Dermis blood vessel endothelial cell (primary cell): ENCODE measurements around the gene DACT2. TPM values are rescaled to one million over a fixed set of nuclear protein-coding genes. Genes with fewer than 3 reads are reported as not detected.
"Not testable (repeated sequence)": the region's sequence is repeated elsewhere in the genome, so short reads cannot be mapped to it uniquely, and the experiment has no call there.

Experiments used
- DNase-seq: peaks from one replicate; pipeline ENCODE4 v3.0.0; 2010
- total RNA-seq: library from RNA; depleted of rRNA; stranded (reverse); fragments of >200 nt; gene quantifications from 2 replicates; pipeline ENCODE4 v1.2.3, GENCODE V29; 2014

DACT2 gene, protein sequence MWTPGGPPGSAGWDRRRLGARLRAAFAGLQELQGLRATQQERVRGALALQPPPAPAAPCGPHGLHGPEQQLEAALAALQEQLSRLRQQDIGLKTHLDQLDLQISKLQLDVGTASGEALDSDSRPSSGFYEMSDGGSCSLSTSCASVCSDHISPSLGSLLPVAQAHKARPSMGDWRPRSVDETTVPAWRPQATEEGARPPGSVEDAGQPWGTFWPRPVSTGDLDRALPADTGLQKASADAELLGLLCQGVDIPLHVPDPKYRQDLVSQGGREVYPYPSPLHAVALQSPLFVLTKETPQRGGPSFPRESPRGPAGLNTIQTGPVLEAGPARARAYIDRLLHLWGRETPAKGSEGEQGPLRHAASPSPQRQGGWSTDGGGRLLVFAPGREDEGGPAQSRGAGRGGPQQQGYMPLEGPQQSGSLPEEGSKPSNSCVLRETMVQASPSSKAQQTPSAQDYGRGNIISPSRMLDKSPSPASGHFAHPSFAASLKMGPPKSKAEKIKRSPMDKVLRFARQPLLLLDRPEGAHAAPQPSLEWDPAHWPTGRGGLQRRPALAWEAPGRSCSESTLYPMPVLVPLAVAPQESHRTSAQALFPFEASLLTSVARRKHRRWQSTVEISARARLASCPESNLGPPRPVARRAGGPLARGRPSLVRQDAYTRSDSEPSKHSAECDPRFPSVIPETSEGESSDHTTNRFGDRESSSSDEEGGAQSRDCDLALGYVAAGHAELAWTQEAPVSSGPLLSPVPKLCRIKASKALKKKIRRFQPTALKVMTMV
- total RNA-seq = not detected in 2 replicates

DNA sequence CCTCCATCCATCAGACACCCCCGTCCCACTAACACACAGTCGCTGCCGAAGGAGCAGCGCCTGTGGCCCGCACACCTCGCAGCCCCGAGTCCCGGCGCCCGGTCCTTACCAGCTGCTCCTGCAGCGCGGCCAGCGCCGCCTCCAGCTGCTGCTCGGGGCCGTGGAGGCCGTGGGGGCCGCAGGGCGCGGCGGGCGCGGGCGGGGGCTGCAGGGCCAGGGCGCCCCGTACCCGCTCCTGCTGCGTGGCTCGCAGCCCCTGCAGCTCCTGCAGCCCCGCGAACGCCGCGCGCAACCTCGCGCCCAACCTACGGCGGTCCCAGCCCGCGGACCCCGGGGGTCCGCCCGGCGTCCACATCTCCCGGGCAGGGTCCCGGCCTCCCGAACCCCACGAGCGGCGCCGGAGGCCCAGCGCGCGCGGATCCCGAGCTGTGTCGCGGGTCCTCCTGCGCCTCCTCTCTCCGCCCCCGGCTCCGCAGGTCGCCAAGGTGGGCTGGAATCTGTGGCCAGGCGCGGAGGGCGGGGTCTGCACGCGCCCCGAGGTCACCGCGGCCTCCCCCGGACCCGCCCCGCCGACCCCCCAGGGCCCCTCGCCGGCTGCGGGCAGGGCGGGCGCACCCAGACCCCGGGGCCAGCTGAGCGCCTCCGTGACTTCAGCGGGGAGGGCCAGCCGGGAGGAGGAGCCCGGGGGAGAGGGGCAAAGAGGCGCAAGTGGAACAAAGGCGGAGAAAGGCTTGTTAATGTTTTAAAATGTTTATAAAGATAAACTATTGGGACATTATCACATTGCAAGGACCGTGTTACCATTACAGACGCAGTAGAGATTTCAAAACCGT, at the start of gene DACT2:
DACT2 (minus strand) TSS at position 499 of the 833 bp plus-strand sequence; CDS start at position 355, 144 bp downstream.
- DNase-seq = no peak

DNA sequence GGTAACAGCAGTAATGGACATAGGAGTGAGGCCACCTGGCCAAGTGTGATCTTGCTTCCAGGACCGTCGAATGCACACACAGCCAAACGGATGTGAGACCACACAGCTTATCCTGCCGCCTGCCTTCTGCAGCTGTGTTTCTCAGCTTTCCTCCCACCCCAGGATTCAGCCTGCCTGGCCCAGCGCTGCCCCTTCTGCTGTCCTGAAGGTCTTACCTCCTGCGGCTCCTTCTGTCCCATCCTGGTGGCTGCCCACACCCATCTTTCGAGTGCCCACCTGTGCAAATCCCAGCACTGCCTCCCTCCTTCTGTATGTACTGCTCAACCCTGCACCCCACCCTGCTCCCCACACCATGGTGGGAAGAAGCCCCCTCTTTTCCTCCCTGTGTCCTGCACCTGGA, 49.4 kb upstream of the DACT2 start:
- DNase-seq = no peak

DNA sequence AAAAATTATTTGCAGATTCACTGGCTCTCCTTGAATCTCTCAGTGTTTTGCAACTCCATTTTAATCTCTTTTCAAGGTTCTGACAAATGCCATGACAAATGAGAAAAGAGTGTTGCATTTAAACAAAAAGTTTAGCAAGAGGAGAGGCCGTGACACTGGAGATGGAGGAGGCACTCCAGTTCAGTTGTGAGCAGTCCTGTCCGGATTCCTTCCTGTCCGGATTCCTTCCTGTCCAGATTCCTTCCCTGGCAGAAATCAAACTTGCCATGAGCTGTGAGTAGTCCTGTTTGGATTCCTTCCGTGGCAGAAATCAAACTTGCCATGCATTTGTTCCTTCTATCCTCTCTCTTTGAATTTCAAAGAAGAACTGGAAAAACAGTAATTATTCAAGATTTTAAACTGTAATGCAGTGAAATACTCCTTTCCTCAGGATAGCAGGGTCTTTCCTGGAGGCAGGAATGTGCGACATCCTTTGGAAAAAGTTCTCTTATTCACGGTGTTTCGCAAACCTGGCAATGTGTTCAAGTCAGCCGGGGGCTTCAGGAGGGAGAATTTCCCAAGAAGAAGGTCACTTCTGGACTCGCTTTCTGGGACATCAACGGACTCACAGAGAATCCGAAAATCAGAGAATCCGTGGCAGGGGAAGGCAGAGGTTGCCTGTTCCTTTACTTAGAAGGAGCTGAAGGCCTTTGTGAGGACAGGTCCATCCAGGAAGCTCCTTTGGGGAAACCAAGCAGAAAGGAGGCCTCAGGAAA, 48.7 kb upstream of the DACT2 start:
- no peak for DNase-seq

DNA sequence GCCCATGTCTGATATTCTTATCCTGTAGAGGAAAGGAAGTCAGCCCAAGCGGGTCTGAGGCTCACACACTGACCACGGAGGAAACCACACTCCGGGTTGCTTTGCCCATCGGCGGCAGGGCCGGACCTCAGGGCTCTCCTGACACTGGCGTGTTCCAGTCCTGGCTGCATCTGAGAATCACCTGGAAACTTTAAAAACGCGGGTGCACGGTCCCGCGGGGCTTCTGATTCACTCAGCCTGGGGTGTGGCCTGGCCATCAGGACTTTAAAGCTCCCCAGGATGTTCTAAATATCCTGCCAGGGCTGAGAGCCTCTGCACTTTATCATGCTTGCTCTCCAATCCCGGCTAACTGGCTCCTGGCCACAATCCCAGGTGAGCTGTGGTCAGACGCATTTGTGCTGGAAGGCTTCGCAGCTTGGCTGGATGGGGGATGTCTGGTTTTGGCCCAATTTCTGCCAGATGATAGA, 47.7 kb upstream of the DACT2 start:
- no peak for DNase-seq

DNA sequence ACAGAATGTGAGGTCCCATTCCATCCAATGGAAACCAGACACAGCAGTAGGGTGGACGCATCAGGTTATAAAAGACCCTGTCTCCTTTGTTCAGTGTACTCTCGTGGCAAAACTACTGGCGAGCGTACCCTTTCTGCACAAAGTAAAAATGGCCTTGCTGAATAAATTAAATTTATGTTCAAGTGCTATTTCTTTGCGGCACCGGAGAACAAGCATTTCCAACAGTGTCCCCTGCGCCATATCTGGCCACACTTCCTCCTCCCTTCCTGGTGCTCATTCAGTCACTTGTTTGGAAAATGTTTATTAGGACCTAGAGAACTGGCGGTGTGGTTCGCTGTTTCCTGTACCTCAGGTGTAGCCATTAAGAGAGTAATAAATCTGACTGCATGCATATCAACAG, 46.9 kb upstream of the DACT2 start:
- DNase-seq = no peak

DNA sequence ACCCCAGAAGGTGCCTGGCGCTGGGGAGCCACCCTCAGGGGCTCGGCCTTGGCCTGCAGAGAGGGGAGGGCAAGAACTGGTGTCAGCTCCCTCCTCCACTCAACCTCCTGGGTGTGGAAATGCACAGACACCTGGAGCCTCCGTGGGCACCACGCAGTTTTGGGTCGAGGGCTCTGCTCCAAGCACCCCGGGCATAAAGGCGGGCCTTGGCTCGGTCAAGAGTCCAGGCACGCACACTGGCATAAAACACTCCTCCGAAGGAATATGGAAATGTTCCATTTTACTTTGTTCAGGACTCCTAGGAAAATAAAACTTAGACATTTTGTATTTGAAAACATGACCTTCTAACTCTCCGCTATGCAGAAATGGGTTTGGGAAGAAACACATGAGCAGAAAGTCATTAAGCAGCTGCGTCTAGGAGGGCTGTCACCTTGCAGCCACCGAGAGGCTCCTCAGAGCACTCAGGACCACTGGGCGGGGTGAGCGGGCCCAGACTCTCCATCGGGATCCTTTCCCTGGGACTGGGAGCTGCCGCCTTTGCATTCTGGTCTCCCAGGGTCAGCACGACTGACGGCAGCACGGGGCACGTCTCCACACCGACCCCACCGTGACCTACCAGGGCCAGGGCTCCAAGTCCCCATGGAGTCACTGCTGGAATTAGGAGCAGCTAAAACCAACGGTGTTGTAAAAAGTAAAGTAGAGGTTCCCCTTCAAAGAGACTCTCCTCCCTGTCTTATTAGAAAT, 46.0 kb upstream of the DACT2 start:
- DNase-seq = no peak

DNA sequence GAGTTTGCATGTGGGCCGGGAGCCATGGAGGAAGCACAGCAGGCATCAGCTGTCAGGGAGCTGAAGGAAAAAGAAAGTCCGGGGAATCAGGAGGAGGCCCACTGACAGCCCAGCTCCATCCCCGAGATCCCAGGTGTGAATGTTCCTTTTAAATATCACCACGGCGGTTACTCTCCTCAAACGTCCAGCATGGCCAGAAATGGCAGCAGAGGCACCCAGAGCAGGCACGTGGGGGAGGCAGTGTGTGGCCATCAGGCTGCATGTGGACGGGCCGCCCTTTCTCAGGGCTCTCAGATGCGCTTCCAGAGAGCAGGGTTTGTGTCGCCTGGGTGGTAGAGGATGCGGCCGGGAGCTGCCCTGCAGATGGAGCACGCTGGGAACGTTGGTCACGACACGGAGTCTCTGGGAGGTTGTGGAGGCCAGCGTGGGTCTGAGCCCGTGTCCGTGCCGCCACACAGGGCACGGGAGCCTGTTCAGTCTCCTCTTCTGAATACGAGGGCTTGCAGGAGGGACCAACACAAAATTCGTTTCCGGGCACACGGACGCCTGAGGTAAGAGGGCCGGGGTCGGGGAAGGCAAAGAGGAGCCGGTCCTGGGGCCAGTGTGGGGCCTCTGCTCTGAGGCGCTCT, 45.3 kb upstream of the DACT2 start:
- DNase-seq = no peak

DNA sequence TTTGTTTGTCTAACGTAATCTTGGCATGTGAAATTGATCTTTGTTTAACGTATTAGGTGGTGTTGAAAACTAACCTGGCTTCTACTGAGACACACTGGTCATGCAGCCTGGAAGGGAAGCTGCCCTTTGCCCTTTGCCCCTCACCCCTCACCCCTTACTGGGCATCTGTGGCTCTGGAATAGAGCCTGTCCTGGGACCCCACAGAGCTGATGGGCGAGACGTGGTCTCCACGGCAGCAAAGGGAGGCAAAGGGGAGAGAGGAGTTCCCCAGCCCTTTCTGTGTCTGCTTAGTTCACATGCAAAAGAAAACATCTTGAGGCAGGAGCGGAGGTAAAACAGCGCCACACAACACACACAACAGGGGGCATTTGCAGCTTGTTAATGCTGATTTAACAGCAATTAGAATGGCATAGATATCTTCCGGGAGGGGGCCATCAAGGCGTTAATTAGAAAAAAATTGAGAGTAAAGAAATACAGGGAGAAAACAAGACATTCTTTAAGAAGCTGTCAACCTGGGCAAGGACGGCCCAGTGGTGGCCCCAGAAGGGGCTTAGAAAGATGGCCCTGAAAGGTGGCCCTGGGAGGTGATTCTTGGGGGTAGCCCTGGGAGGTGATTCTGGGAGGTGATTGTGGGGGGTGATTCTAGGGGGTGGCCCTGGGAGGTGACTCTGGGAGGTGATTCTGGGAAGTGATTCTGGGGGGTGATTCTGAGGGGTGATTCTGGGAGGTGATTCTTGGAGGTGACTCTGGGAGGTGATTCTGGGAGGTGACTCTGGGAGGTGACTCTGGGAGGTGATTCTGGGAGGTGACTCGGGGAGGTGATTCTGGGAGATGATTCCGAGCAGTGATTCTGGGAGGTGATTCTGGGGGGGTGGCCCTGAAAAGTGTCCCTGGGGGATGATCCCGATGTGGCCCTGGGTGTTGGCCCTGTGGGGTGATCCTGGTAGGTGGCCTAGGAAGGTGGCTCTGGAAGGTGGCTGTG, 44.5 kb upstream of the DACT2 start:
- no peak for DNase-seq

DNA sequence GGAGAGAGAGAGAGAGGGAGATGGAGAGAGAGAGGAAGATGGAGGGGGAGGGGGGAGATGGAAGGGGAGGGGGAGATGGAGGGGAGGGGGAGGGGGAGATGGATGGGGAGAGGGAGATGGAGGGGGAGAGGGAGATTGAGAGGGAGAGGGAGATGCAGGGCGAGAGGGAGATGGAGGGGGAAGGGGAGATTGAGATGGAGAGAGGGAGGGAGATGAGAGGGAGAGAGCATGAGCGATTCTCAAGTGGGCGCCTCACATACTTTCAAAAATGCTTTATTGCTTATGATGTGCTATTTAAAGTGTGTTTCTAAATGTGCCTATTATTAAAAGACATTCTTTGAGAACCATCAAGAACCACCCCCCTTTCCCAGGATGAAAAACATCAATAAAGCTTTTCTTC, 43.7 kb upstream of the DACT2 start:
- DNase-seq = no peak

DNA sequence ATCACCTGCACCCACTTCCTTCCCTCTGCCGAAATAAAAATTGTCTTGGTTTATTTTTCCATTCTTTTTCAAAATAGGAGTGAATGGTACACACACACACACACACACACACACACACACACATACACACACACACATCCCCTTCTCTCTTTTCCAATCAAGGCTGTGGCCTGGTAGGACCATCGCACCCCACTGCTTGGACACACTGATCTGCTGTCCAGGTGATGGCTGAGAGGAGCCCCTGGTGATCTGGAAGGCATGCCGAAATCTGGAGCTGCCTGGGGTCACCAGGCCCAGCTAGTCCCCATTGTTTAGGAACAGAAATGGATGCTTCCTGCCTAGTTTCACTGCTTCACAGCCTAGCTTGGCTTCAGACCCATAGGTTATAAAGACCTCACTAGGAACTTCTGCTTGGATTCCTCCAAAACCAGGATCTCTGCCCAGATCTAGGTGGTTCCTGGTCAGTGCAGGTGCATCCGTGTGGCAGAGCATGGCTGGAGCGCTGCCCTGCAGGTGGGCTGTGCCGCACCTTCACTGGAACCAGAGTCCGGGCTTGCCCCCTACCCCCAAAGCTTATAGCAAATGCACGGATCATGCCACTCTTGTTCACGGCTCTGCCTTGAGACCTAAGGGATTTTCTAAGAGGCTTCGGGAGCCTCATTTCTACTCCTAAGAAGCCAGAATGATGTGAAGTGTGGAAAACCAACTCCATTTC, 42.9 kb upstream of the DACT2 start:
- no peak for DNase-seq

DNA sequence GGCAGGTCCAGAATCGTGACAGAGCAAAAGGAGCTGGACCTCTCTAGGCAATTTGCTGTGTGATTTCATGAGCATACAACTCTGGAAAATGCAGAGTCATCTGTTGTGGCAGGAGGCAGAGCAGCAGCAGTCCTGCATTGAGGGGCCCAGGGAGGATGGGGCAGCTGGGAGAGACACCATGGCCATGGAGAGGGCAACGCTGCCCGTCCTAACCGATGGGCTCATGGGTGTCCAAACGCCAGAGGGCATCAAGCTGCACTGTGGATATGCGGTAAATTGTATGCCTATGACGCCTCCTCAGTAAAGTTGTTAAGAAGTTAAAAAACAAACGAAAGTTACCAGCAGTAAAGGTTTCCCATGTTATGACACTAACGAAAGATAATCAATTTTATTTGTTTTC, 42.2 kb upstream of the DACT2 start:
- no peak for DNase-seq

DNA sequence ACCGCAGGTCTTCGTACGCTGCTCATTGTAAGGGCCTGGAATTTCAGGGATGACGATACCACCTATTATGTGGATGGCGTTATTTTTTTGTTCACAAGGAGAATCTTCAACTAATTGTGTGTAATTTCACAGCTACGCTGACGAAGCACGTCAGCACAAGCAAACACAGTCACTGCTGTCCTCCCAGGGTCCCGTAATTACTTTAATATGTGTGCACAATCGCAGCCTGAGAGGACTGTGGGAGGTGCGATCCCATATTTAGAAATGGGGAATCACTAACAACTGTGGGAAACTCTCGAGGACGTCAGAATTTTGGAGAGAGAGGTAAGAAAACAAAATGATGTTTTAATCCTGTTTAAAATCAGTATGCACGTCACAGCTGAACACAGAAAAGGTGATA, 40.2 kb upstream of the DACT2 start:
- DNase-seq = no peak

DNA sequence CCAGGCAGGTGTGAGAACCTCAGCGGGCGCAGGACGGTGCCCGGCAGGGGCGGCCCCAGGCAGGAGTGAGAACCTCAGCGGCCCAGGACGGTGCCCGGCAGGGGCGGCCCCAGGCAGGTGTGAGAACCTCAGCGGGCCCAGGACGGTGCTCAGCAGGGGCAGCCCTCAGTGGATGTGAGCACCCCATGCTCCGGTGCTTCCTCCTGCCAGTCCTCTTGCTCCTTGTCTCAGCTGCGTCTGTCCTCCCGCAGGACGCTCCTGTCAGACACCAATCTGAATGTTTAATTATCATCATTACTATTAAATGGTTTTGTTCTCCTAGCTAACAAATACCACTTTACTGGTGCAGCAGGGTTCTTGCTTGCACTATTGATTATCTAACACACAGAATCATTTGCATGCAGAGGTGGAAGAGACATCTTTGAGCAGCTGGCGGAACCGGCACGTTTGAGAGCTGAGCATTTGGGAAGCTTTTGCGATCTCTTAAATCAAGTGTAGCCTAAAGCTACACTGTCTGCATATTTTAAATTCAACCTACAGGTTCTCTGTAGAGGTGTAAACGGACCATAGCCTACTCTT, 39.4 kb upstream of the DACT2 start:
- no peak for DNase-seq

DNA sequence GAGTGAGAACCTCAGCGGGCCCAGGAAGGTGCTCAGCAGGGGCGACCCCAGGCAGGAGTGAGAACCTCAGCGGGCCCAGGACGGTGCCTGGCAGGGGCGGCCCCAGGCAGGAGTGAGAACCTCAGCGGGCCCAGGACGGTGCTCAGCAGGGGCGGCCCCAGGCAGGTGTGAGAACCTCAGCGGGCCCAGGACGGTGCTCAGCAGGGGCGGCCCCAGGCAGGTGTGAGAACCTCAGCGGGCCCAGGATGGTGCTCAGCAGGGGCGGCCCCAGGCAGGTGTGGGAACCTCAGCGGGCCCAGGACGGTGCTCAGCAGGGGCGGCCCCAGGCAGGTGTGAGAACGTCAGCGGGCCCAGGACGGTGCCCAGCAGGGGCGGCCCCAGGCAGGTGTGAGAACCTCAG, 37.3 kb upstream of the DACT2 start:
- not testable (repeated sequence) for DNase-seq

DNA sequence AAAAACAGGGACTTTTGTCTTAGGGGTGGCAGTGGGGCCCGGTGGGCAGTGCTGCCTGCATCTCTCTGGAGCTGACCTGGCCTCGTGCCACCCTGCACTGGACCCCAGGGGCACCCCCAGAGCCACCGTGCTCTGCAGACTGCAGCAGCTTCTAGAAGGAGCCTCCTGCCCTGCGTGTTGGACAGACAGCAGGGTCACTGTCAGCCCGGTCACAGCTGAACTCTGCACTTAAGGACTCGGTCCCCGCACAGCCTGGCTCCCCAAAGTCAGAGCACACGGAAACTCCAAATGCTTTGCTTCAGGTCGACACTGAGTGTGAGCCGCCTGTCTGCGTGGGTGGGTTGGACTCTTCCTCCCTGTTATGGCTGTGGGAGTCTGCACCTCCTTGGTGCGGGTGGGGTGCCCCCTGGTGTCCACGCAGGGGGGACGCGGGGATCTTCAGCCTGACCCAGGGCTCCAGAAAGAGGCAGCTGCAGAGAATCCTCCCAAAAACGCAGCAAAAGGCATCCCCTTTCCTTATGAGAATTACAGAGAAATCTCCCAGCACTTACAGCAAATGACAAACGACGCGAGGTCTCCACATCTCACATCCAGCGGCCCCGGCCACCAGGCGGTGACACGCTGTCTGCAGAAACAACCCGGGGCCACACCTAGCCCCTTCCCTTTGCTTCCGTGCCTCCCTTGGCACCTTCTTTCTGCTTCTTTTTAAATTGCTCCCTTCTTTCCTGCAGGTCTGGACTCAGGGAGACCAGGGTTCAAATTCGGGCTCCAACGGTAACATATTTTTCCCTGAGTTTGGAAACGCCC, 36.3 kb upstream of the DACT2 start:
- DNase-seq = no peak

DNA sequence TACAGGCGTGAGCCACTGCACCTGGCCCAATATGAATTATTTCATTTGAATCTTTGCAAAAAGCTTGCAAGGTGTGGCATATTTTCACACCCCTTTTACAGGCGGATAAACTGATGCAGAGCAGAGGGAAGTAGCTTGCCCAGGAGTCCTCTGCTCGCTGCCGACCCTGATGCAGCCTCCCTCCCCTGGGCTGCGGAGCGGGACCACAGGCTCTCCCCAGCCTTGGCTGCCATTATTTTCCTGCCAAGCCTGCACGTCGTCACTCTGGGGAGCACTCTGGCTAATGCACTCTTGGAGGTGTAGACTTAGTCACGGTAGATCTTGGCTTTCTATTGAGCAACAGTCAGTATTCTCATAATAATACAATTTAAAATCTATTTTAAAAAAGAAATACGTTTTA, 34.8 kb upstream of the DACT2 start:
- DNase-seq = no peak

DNA sequence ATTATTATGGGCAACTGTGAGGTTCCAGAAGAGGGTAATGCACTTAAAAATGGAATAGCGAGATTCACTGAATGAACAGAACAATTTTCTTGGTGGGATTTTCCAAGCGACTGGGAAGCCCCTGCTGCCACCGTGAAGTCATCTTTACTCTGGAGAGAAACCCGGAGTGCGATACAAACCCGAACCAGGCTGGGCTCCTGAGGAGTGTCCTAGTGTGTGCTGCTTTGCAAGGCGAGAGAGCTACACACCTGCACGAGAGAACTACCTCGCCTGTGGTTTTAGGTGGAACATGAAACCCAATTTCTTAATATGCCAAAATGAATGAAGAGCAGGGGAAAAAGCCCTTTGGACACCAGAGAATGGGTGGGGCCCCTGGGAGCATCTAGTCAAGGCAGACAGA, 33.5 kb upstream of the DACT2 start:
- DNase-seq = no peak

DNA sequence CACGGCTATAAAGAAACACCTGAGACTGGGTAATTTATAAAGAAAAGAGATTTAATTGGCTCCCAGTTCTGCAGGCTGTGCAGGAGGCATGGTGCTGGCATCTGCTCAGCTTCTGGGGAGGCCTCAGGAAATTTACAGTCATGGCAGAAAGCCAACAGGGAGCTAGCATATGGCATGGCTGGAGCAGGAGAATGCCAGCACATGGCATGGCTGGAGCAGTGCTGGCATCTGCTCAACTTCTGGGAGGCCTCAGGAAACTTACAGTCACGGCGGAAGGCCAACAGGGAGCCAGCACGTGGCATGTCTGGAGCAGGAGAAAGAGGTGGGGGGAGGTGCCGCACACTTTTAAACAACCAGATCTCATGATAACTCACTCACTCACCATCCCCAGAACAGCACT, 32.5 kb upstream of the DACT2 start:
- DNase-seq = no peak
